WTC11 (cell line): Measurements from ENCODE around the gene RHEB. TPM values are rescaled to one million over a fixed set of nuclear protein-coding genes. Genes with fewer than 3 reads are reported as not detected.

ENCODE experiments used
- ATAC-seq: fragments of 200-7000 bp; cut with Tn5 transposase; 2 replicates; pipeline ENCODE4 v1.10.0; 2021; ENCODE audit warnings: mild to moderate bottlenecking, moderate library complexity
- CTCF ChIA-PET: fragments of 300-600 bp; sonication (Branson Sonifier 250); formaldehyde crosslinking; loops from one replicate; lab custom pipeline; 2021; ENCODE audit warnings: antibody characterized with exemption; lab: Charles Lee
- POLR2A ChIA-PET: fragments of 350-600 bp; sonication (Branson Sonifier 250); formaldehyde crosslinking; loops from one replicate; lab custom pipeline; 2021; ENCODE audit warnings: antibody characterized with exemption; lab: Charles Lee
- DNase-seq: peaks from one replicate; pipeline ENCODE4 v3.0.0; 2021; ENCODE audit warnings: low spot score
- H3K27ac Mint-ChIP-seq: 2 replicates; pipeline ENCODE4 v1.8.0; 2021; ENCODE audit warnings: mixed read lengths
- H3K27me3 Mint-ChIP-seq: 2 replicates; pipeline ENCODE4 v1.8.0; 2021; ENCODE audit warnings: low read depth, mild to moderate bottlenecking, moderate library complexity, mixed read lengths
- H3K36me3 Mint-ChIP-seq: 2 replicates; pipeline ENCODE4 v1.8.0; 2021; ENCODE audit warnings: mixed read lengths
- H3K4me1 Mint-ChIP-seq: 2 replicates; pipeline ENCODE4 v1.8.0; 2022; ENCODE audit warnings: mixed read lengths
- H3K4me3 Mint-ChIP-seq: 2 replicates; pipeline ENCODE4 v1.8.0; 2021; ENCODE audit warnings: mild to moderate bottlenecking, moderate library complexity, mixed read lengths
- H3K9me3 Mint-ChIP-seq: 2 replicates; pipeline ENCODE4 v1.8.0; 2021; ENCODE audit warnings: mixed read lengths
- ATF1 ChIP-seq: sonication (generic); formaldehyde crosslinking; IDR thresholded peaks from 2 replicates; pipeline ENCODE4 v1.8.1; 2023; ENCODE audit warnings: mild to moderate bottlenecking, moderate library complexity, missing genetic modification reagents
- ESRRA ChIP-seq: sonication (generic); formaldehyde crosslinking; IDR thresholded peaks from 2 replicates; pipeline ENCODE4 v1.8.1; 2022; ENCODE audit warnings: mild to moderate bottlenecking, missing genetic modification reagents, borderline replicate concordance
- HMGA2 ChIP-seq: fragments of 250-450 bp; sonication (Bioruptor Pico); IDR thresholded peaks from 2 replicates; pipeline ENCODE4 v1.4.0; 2021; ENCODE audit warnings: mild to moderate bottlenecking, moderate library complexity
- IRF2 ChIP-seq: sonication (generic); formaldehyde crosslinking; IDR thresholded peaks from 2 replicates; pipeline ENCODE4 v1.8.0; 2022; ENCODE audit warnings: low read depth, missing genetic modification reagents, borderline replicate concordance
- JAZF1 ChIP-seq: fragments of 250-450 bp; sonication (Bioruptor Pico); IDR thresholded peaks from 2 replicates; pipeline ENCODE4 v1.9.0; 2021; ENCODE audit warnings: moderate library complexity, mild to moderate bottlenecking, inconsistent platforms
- MXD4 ChIP-seq: fragments of 250-450 bp; sonication (Bioruptor Pico); IDR thresholded peaks from 2 replicates; pipeline ENCODE4 v1.8.0; 2021; ENCODE audit warnings: mild to moderate bottlenecking, moderate library complexity, borderline replicate concordance
- NR3C1 ChIP-seq: sonication (generic); formaldehyde crosslinking; conservative IDR thresholded peaks from 2 replicates; pipeline ENCODE4 v1.8.1; 2023; ENCODE audit warnings: low read depth, mild to moderate bottlenecking, missing genetic modification reagents
- TEAD1 ChIP-seq: sonication (generic); formaldehyde crosslinking; IDR thresholded peaks from 2 replicates; pipeline ENCODE4 v1.8.0; 2022; ENCODE audit warnings: mild to moderate bottlenecking, missing genetic modification reagents
- ZNF121 ChIP-seq: sonication (generic); formaldehyde crosslinking; IDR thresholded peaks from 2 replicates; pipeline ENCODE4 v1.8.0; 2023; ENCODE audit warnings: missing genetic modification reagents
- ZNF219 ChIP-seq: sonication (generic); formaldehyde crosslinking; IDR thresholded peaks from 2 replicates; pipeline ENCODE4 v1.8.0; 2023; ENCODE audit warnings: missing genetic modification reagents, mild to moderate bottlenecking, borderline replicate concordance
- ZNF232 ChIP-seq: sonication (generic); formaldehyde crosslinking; IDR thresholded peaks from 2 replicates; pipeline ENCODE4 v1.8.0; 2022; ENCODE audit warnings: mild to moderate bottlenecking, missing genetic modification reagents
- ZNF671 ChIP-seq: fragments of 250-450 bp; sonication (Bioruptor Pico); IDR thresholded peaks from 2 replicates; pipeline ENCODE4 v1.8.0; 2021; ENCODE audit warnings: mild to moderate bottlenecking
- total RNA-seq: library from RNA; stranded (reverse); gene quantifications from 3 replicates; pipeline ENCODE4 v1.2.3, GENCODE V29; 2021
- TF ChIP-seq, protein P1 (sequence below): sonication (generic); formaldehyde crosslinking; IDR thresholded peaks from 2 replicates; pipeline ENCODE4 v1.8.1; 2023; ENCODE audit warnings: mild to moderate bottlenecking, missing genetic modification reagents
- TF ChIP-seq, protein P2 (sequence below): sonication (generic); formaldehyde crosslinking; IDR thresholded peaks from 2 replicates; pipeline ENCODE4 v1.8.1; 2022; ENCODE audit warnings: missing genetic modification reagents, borderline replicate concordance
- TF ChIP-seq, protein P3 (sequence below): fragments of 250-450 bp; sonication (Bioruptor Pico); IDR thresholded peaks from 2 replicates; pipeline ENCODE4 v1.8.0; 2021; ENCODE audit warnings: mild to moderate bottlenecking
- TF ChIP-seq, protein P4 (sequence below): fragments of 250-450 bp; sonication (Bioruptor Pico); IDR thresholded peaks from 2 replicates; pipeline ENCODE4 v1.9.0; 2021; ENCODE audit warnings: mild to moderate bottlenecking
- TF ChIP-seq, protein P5 (sequence below): sonication (generic); formaldehyde crosslinking; IDR thresholded peaks from 2 replicates; pipeline ENCODE4 v1.8.0; 2022; ENCODE audit warnings: mild to moderate bottlenecking, missing genetic modification reagents
- TF ChIP-seq, protein P6 (sequence below): sonication (generic); formaldehyde crosslinking; IDR thresholded peaks from 2 replicates; pipeline ENCODE4 v1.8.0; 2023; ENCODE audit warnings: missing genetic modification reagents, mild to moderate bottlenecking, borderline replicate concordance

RHEB gene
- total RNA-seq, 1 experiment from 2014 or later, result 133 TPM

DNA sequence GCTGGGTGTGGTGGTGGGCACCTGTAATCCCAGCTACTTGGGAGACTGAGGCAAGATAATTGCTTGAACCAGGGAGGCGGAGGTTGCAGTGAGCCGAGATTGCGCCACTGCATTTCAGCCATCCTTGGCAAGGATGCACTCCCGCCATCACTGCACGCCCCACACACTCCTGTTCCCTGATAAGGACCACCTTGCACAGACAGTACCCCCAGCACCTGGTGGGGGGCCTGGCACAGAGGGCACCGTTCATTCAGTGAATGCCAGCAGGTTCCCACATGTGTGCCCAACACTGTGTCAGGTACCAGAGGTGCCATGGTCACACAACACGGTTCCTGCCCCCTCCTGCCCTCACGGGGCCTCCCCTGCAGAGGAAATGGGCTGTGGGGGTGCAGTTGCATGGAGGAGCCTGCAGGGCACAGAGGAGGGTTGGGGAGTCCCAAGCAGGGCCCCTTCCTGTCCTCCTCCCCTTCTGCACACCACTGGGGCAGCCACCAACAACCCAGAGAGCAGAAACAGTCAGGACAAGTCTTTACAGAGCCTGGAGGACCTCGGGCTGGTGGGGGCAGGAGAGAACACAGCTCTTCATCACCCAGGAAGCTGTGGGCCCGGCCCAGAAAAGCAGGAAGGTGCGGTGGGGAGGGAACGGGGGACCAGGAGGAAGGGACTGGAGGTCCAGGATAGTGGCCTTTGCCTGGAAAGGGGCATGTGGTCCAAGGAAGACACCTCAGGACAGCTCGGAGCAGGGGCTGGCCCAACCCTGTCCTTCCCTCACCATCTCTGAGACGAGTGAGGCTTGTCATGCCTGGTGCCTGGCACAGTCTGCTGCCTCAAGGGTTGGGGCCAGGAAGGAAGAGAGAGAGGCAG lies 86.8 kb downstream of the RHEB start (continued):
- TF ChIP-seq MXD4 (CRISPR knock-in tag), result no peak
- TF ChIP-seq ESRRA (CRISPR knock-in tag), result no peak
- no peak for TF ChIP-seq TEAD1 (CRISPR knock-in tag)
- TF ChIP-seq, all 79 proteins: peak for 1

DNA sequence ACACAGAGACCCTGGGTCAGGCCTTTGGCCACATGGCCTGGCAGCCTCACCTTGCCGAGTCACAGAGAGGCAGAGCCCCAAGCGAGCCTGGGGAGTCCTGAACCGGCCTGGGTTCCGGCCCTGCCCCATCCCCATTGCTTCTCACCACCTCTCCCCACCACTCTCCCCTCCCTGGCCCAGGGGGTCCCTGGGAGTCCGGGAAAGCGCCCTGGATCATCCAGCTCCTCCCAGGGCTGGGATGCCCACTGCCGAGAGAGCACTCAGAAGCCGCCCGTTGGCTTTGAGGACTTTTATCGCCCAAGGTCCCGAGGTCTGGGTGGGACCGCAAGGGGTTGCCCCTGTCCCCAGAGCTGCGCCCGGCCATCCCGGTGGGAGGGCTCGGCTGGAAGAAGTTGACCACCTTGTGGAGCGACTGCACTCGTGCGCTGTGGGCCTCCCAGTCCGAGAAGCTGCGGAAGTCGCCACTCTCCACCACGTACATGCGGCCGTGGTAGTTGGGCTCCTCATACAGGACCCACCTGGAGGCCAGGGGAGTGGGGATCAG lies 87.9 kb downstream of the RHEB start:
- POLR2A ChIA-PET, result no interaction called here
- no peaks in the 10 kb centered on the region for H3K9me3 Mint-ChIP-seq
- no peak overlapping the region for H3K27ac Mint-ChIP-seq
- no peak for DNase-seq
- H3K27me3 Mint-ChIP-seq, result no peaks in the 10 kb centered on the region
- TF ChIP-seq ZNF121 (CRISPR knock-in tag), result no peak
- TF ChIP-seq, protein P1, sequence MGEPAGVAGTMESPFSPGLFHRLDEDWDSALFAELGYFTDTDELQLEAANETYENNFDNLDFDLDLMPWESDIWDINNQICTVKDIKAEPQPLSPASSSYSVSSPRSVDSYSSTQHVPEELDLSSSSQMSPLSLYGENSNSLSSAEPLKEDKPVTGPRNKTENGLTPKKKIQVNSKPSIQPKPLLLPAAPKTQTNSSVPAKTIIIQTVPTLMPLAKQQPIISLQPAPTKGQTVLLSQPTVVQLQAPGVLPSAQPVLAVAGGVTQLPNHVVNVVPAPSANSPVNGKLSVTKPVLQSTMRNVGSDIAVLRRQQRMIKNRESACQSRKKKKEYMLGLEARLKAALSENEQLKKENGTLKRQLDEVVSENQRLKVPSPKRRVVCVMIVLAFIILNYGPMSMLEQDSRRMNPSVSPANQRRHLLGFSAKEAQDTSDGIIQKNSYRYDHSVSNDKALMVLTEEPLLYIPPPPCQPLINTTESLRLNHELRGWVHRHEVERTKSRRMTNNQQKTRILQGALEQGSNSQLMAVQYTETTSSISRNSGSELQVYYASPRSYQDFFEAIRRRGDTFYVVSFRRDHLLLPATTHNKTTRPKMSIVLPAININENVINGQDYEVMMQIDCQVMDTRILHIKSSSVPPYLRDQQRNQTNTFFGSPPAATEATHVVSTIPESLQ (CRISPR knock-in tag), result no peak
- TF ChIP-seq IRF2 (CRISPR knock-in tag), result no peak
- TF ChIP-seq ATF1 (CRISPR knock-in tag), result no peak
- no peak for TF ChIP-seq JAZF1
- TF ChIP-seq, protein P2, sequence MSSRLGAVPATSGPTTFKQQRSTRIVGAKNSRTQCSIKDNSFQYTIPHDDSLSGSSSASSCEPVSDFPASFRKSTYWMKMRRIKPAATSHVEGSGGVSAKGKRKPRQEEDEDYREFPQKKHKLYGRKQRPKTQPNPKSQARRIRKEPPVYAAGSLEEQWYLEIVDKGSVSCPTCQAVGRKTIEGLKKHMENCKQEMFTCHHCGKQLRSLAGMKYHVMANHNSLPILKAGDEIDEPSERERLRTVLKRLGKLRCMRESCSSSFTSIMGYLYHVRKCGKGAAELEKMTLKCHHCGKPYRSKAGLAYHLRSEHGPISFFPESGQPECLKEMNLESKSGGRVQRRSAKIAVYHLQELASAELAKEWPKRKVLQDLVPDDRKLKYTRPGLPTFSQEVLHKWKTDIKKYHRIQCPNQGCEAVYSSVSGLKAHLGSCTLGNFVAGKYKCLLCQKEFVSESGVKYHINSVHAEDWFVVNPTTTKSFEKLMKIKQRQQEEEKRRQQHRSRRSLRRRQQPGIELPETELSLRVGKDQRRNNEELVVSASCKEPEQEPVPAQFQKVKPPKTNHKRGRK (CRISPR knock-in tag), result no peak
- no peak for TF ChIP-seq ZNF671 (CRISPR knock-in tag)
- TF ChIP-seq, protein P3, sequence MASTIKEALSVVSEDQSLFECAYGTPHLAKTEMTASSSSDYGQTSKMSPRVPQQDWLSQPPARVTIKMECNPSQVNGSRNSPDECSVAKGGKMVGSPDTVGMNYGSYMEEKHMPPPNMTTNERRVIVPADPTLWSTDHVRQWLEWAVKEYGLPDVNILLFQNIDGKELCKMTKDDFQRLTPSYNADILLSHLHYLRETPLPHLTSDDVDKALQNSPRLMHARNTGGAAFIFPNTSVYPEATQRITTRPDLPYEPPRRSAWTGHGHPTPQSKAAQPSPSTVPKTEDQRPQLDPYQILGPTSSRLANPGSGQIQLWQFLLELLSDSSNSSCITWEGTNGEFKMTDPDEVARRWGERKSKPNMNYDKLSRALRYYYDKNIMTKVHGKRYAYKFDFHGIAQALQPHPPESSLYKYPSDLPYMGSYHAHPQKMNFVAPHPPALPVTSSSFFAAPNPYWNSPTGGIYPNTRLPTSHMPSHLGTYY (CRISPR knock-in tag), result no peak
- TF ChIP-seq, protein P4, sequence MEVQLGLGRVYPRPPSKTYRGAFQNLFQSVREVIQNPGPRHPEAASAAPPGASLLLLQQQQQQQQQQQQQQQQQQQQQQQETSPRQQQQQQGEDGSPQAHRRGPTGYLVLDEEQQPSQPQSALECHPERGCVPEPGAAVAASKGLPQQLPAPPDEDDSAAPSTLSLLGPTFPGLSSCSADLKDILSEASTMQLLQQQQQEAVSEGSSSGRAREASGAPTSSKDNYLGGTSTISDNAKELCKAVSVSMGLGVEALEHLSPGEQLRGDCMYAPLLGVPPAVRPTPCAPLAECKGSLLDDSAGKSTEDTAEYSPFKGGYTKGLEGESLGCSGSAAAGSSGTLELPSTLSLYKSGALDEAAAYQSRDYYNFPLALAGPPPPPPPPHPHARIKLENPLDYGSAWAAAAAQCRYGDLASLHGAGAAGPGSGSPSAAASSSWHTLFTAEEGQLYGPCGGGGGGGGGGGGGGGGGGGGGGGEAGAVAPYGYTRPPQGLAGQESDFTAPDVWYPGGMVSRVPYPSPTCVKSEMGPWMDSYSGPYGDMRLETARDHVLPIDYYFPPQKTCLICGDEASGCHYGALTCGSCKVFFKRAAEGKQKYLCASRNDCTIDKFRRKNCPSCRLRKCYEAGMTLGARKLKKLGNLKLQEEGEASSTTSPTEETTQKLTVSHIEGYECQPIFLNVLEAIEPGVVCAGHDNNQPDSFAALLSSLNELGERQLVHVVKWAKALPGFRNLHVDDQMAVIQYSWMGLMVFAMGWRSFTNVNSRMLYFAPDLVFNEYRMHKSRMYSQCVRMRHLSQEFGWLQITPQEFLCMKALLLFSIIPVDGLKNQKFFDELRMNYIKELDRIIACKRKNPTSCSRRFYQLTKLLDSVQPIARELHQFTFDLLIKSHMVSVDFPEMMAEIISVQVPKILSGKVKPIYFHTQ (CRISPR knock-in tag), result no peak
- TF ChIP-seq, all 79 proteins: peak for 0
- CTCF ChIA-PET, result interaction anchor here (1.5 kb wide), 1 partner anchor 17 kb away, joined by 3 read pairs; no protein-coding TSS in a partner anchor
- Mint-ChIP-seq H3K4me3 (no peak overlapping the region), H3K36me3 (no peaks in the 10 kb centered on the region), H3K4me1 (peaks cover 33% of the 10 kb centered on the region)
- no peak for ATAC-seq

DNA sequence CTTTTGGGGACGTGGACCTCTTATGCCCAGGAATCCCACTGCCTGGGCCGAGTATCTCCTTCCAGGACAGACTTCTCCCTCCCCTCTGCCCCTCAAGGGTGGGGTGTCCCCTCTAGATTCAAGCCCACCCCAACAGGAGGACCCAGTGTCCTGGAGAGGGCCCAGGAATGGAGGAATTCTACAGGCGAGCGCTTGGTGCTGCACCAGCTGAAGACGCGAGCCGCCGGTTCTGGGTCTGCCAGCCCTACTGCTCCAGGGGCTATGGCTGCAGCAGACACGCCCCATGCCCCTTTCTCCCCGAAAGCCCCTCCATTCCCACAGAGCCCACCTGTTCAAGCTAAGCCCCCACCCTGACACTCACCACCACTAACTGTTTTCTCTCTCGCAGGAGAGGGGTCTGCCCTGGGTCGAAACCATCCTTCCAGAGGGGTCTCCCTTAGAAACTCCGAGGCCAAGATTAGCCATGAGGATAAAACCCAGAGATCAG lies 88.4 kb downstream of the RHEB start:
- H3K27me3 Mint-ChIP-seq, result no peaks in the 10 kb centered on the region
- no peaks in the 10 kb centered on the region for H3K9me3 Mint-ChIP-seq
- ATAC-seq (no peak), DNase-seq (no peak)
- H3K36me3 Mint-ChIP-seq, result no peaks in the 10 kb centered on the region
- no peak overlapping the region for H3K27ac Mint-ChIP-seq
- no peak overlapping the region for H3K4me3 Mint-ChIP-seq
- ChIA-PET CTCF (no interaction called here), POLR2A (no interaction called here)
- H3K4me1 Mint-ChIP-seq, result peaks cover 32% of the 10 kb centered on the region
- no peak for TF ChIP-seq HMGA2 (CRISPR knock-in tag)
- TF ChIP-seq, protein P5, sequence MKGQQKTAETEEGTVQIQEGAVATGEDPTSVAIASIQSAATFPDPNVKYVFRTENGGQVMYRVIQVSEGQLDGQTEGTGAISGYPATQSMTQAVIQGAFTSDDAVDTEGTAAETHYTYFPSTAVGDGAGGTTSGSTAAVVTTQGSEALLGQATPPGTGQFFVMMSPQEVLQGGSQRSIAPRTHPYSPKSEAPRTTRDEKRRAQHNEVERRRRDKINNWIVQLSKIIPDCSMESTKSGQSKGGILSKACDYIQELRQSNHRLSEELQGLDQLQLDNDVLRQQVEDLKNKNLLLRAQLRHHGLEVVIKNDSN (CRISPR knock-in tag), result no peak
- no peak for TF ChIP-seq NR3C1
- TF ChIP-seq, protein P6, sequence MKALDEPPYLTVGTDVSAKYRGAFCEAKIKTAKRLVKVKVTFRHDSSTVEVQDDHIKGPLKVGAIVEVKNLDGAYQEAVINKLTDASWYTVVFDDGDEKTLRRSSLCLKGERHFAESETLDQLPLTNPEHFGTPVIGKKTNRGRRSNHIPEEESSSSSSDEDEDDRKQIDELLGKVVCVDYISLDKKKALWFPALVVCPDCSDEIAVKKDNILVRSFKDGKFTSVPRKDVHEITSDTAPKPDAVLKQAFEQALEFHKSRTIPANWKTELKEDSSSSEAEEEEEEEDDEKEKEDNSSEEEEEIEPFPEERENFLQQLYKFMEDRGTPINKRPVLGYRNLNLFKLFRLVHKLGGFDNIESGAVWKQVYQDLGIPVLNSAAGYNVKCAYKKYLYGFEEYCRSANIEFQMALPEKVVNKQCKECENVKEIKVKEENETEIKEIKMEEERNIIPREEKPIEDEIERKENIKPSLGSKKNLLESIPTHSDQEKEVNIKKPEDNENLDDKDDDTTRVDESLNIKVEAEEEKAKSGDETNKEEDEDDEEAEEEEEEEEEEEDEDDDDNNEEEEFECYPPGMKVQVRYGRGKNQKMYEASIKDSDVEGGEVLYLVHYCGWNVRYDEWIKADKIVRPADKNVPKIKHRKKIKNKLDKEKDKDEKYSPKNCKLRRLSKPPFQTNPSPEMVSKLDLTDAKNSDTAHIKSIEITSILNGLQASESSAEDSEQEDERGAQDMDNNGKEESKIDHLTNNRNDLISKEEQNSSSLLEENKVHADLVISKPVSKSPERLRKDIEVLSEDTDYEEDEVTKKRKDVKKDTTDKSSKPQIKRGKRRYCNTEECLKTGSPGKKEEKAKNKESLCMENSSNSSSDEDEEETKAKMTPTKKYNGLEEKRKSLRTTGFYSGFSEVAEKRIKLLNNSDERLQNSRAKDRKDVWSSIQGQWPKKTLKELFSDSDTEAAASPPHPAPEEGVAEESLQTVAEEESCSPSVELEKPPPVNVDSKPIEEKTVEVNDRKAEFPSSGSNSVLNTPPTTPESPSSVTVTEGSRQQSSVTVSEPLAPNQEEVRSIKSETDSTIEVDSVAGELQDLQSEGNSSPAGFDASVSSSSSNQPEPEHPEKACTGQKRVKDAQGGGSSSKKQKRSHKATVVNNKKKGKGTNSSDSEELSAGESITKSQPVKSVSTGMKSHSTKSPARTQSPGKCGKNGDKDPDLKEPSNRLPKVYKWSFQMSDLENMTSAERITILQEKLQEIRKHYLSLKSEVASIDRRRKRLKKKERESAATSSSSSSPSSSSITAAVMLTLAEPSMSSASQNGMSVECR (CRISPR knock-in tag), result no peak
- no peak for TF ChIP-seq ZNF232
- TF ChIP-seq ESRRA (CRISPR knock-in tag), result no peak
- no peak for TF ChIP-seq MXD4 (CRISPR knock-in tag)
- no peak for TF ChIP-seq ZNF219 (CRISPR knock-in tag)
